CD4-positive, alpha-beta T cell (primary cell): ENCODE data around the gene VGLL4. TPM values are rescaled to one million over a fixed set of nuclear protein-coding genes. Genes with fewer than 3 reads are reported as not detected.
"Not testable (repeated sequence)": the region's sequence is repeated elsewhere in the genome, so short reads cannot be mapped to it uniquely, and the experiment has no call there.

Experiments used
- ATAC-seq: fragments of 200-7000 bp; cut with Tn5 transposase; one replicate; pipeline ENCODE4 v1.10.0; 2022; ENCODE audit warnings: mild to moderate bottlenecking; ENCODE audit not compliant: poor library complexity
- CTCF ChIA-PET: fragments of 350-600 bp; sonication (Branson Sonifier 250); formaldehyde crosslinking; loops from one replicate; lab custom pipeline; 2021; ENCODE audit warnings: antibody characterized with exemption, inconsistent platforms; lab: Charles Lee
- POLR2A ChIA-PET: fragments of 350-600 bp; sonication (Branson Sonifier 250); formaldehyde crosslinking; loops from one replicate; lab custom pipeline; 2021; ENCODE audit warnings: antibody characterized with exemption, inconsistent platforms; lab: Charles Lee
- DNase-seq, 14 experiments: peaks; one replicate each; pipeline ENCODE4 v3.0.0-alpha.2; 2013 to 2020; ENCODE audit warnings: mixed read lengths in 2 of 14
- H3K27ac ChIP-seq, 2 donors: one replicate each; pipeline versions ENCODE4 v1.5.1 to v1.7.0; 2013; ENCODE audit warnings: low read length in 2 of 2, low read depth in 1 of 2, mild to moderate bottlenecking in 1 of 2
- H3K27me3 ChIP-seq, 2 experiments: 1 replicate in 1 of 2; 2 replicates in 1 of 2; pipeline versions ENCODE4 v1.6.1 to v1.7.0; 2013; ENCODE audit warnings: low read length in 2 of 2, control low read depth in 1 of 2, mild to moderate bottlenecking in 1 of 2, moderate library complexity in 1 of 2; ENCODE audit not compliant: insufficient read depth in 2 of 2, control insufficient read depth in 1 of 2
- H3K36me3 ChIP-seq: one replicate; pipeline ENCODE4 v1.6.1; 2013; ENCODE audit warnings: low read length, control low read depth; ENCODE audit not compliant: insufficient read depth
- H3K4me1 ChIP-seq: one replicate; pipeline ENCODE4 v1.6.1; 2013; ENCODE audit warnings: low read length, control low read depth; ENCODE audit not compliant: insufficient read depth
- H3K4me3 ChIP-seq: one replicate; pipeline ENCODE4 v1.5.1; 2013; ENCODE audit warnings: mild to moderate bottlenecking, low read length, moderate library complexity
- H3K9me3 ChIP-seq, 2 experiments: 1 replicate in 1 of 2; 2 replicates in 1 of 2; pipeline versions ENCODE4 v1.6.1 to v1.7.0; 2013; ENCODE audit warnings: low read length in 2 of 2, mild to moderate bottlenecking in 2 of 2, control low read depth in 1 of 2, moderate library complexity in 1 of 2; ENCODE audit not compliant: control insufficient read depth in 1 of 2, insufficient read depth in 1 of 2
- H3K27ac Mint-ChIP-seq: one replicate; pipeline ENCODE4 v1.8.0; 2020; ENCODE audit warnings: mixed read lengths
- H3K27me3 Mint-ChIP-seq: one replicate; pipeline ENCODE4 v1.8.0; 2021; ENCODE audit warnings: mixed read lengths
- H3K36me3 Mint-ChIP-seq: one replicate; pipeline ENCODE4 v1.8.0; 2021; ENCODE audit warnings: low read depth, mixed read lengths
- H3K4me1 Mint-ChIP-seq: one replicate; pipeline ENCODE4 v1.8.0; 2021; ENCODE audit warnings: low read depth, mixed read lengths
- H3K4me3 Mint-ChIP-seq: one replicate; pipeline ENCODE4 v1.8.0; 2020; ENCODE audit warnings: mild to moderate bottlenecking, mixed read lengths
- H3K9me3 Mint-ChIP-seq: one replicate; pipeline ENCODE4 v1.8.0; 2020; ENCODE audit warnings: mixed read lengths
- CTCF ChIP-seq: fragments of 200-600 bp; IDR thresholded peaks from one replicate; pipeline ENCODE4 v1.8.0; 2022; ENCODE audit warnings: antibody characterized with exemption, mild to moderate bottlenecking
- intact Hi-C, 2 experiments: fragments of 100-400 bp; cut with DNase I in 1 of 2; cut with micrococcal nuclease in 1 of 2; formaldehyde crosslinking; loops; one replicate each; pipeline versions ENCODE4 v1.15.1 to v1.9.0; 2023 to 2025; cut with DNase I, micrococcal nuclease
- total RNA-seq, 174 experiments: library from RNA in 2 of 174; stranded (reverse) in 2 of 174; gene quantifications; one replicate each; pipeline ENCODE4 v1.2.3 and lab custom pipeline; 2021 to 2026

Gene VGLL4
- total RNA-seq, 2 experiments from 2014 or later, result 10.5 to 11.3 TPM

GRCh38 chr3:11513817-11514135 is 129.9 kb downstream of the VGLL4 start:
- Mint-ChIP-seq H3K36me3 (peaks cover 3% of the 10 kb centered on the region), H3K27me3 (no peaks in the 10 kb centered on the region), H3K4me1 (no peaks in the 10 kb centered on the region), H3K27ac (no peak overlapping the region), H3K4me3 (no peak overlapping the region), H3K9me3 (no peaks in the 10 kb centered on the region)
- no peak for TF ChIP-seq CTCF
- Histone ChIP-seq H3K36me3 (no peaks in the 10 kb centered on the region), H3K27ac (no peak overlapping the region), H3K9me3 (peaks cover 0 to 7% of the 10 kb centered on the region in 2 experiments), H3K4me1 (no peaks in the 10 kb centered on the region), H3K27me3 (no peaks in the 10 kb centered on the region), H3K4me3 (no peak overlapping the region)
- DNase-seq, result no peak
- intact Hi-C loops, result loop anchor here in 1 of 2 experiments (10.0 kb wide), 1 partner anchor 59 kb away; no protein-coding TSS in a partner anchor
- ChIA-PET CTCF (no interaction called here), POLR2A (no interaction called here)
- ATAC-seq, result no peak

- H3K4me1 Mint-ChIP-seq, ATAC-seq, H3K27me3 ChIP-seq, H3K4me3 Mint-ChIP-seq, H3K27me3 Mint-ChIP-seq, H3K9me3 ChIP-seq, H3K4me3 ChIP-seq, POLR2A ChIA-PET, DNase-seq, H3K27ac Mint-ChIP-seq, H3K4me1 ChIP-seq, H3K36me3 Mint-ChIP-seq, H3K9me3 Mint-ChIP-seq, H3K36me3 ChIP-seq, H3K27ac ChIP-seq: not testable (repeated sequence)
- intact Hi-C loops, result loop anchor here in 1 of 2 experiments (10.0 kb wide), 1 partner anchor 58 kb away; no protein-coding TSS in a partner anchor
- CTCF ChIA-PET, result interaction anchor here (0.6 kb wide), 1 partner anchor 281 kb away, joined by 4 read pairs; no protein-coding TSS in a partner anchor
Measured at GRCh38 chr3:11513125-11513816, 130.4 kb downstream of the VGLL4 start.

- H3K4me3 ChIP-seq, DNase-seq, H3K4me1 ChIP-seq, H3K9me3 Mint-ChIP-seq, H3K9me3 ChIP-seq, H3K4me3 Mint-ChIP-seq, ATAC-seq, CTCF ChIA-PET, H3K27me3 Mint-ChIP-seq, POLR2A ChIA-PET, H3K36me3 ChIP-seq, H3K27ac ChIP-seq, H3K36me3 Mint-ChIP-seq, H3K27me3 ChIP-seq, H3K27ac Mint-ChIP-seq, H3K4me1 Mint-ChIP-seq: not testable (repeated sequence)
- intact Hi-C loops, result loop anchor here in 1 of 2 experiments (10.0 kb wide), 1 partner anchor 57 kb away; no protein-coding TSS in a partner anchor
Measured at GRCh38 chr3:11511606-11512005, 132.1 kb downstream of the VGLL4 start.

- POLR2A ChIA-PET, result no interaction called here
- Mint-ChIP-seq H3K9me3 (no peaks in the 10 kb centered on the region), H3K36me3 (peaks cover 3% of the 10 kb centered on the region), H3K4me1 (no peaks in the 10 kb centered on the region), H3K27ac (no peak overlapping the region), H3K27me3 (no peaks in the 10 kb centered on the region), H3K4me3 (no peak overlapping the region)
- Histone ChIP-seq H3K4me1 (no peaks in the 10 kb centered on the region), H3K27me3 (no peaks in the 10 kb centered on the region), H3K9me3 (peaks cover 0 to 7% of the 10 kb centered on the region in 2 experiments), H3K4me3 (no peak overlapping the region), H3K27ac (no peak overlapping the region), H3K36me3 (no peaks in the 10 kb centered on the region)
- CTCF ChIA-PET, result no interaction called here
- ATAC-seq (no peak), DNase-seq (no peak)
- no peak for TF ChIP-seq CTCF
- intact Hi-C loops, result loop anchor here in 1 of 2 experiments (10.0 kb wide), 1 partner anchor 56 kb away; no protein-coding TSS in a partner anchor
Measured at GRCh38 chr3:11510356-11510755, 133.4 kb downstream of the VGLL4 start.
